HG03565 (cell line): ENCODE measurements around the gene UAP1L1.

Experiments used
- ATAC-seq: cut with Tn5 transposase; IDR thresholded peaks from one replicate; pipeline ENCODE4 v1.9.1; 2021; ENCODE audit warnings: mild to moderate bottlenecking, moderate library complexity; ENCODE audit not compliant: unreplicated experiment

Gene UAP1L1

DNA sequence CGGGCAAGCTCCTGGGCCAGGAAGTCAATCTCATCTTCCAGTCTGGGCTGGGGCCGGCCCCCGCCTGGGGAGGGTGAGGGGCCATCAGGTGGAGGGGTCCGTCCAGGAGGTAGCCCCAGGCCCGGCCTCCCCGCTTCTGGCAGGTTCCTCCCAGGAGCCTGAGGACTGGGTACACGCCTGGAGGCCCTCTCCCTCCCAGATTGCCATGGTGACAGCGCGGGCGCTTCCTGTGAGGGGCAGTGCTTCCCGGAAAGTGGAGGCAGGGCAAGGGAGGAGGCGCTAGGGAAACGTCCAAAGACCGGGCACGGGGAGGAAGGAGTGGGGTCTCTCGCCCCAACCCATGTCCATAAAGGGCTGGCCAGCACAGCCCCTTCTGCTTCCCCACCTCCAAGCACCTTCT, 36.2 kb upstream of the UAP1L1 start:
- ATAC-seq, result no peak

DNA sequence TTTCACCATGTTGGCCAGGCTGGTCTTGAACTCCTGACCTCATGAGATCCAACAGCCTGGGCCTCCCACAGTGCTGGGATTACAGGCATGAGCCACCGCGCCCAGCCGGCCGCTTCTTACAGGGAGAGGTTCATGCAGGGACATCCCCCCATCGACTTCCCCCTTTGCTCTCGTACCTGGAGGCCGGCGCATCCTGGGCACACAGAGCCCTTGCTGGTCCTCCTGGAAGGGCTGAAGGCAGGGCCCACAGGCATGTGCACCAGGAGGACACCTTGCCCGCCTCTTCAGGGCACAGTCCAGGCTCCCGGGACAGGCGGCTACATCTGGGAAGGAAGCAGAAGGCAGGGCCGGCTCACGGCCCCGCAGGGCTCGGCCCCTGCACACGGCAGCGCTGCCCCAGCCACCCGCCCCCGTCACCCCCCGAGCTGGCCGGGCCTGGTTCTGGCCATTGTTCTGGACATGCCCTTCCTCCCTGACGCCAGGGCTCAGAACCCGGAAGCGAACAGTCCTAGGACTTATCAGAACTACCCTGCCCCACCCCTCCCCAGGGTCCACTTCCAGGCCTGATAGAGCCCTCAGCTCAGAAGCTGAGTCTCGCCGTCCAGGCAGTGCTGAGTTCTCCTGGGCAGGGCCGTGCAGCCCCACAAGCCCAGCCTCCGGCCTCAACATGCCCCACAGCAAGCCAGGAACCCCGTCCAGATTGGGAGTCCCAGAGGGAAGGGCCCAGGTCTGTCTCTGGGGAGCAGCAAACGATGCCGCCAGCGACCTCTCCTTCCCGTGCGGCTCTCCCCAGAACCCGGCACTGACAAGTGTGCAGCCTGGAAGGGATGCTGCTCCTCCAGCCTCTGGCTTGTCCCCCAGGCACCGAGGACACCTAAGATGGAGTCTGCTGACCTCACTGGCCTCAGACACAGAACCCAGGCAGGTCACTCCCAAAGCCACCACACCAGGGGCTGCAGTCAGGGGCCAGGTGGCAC, 34.3 kb upstream of the UAP1L1 start:
- ATAC-seq, result no peak

DNA sequence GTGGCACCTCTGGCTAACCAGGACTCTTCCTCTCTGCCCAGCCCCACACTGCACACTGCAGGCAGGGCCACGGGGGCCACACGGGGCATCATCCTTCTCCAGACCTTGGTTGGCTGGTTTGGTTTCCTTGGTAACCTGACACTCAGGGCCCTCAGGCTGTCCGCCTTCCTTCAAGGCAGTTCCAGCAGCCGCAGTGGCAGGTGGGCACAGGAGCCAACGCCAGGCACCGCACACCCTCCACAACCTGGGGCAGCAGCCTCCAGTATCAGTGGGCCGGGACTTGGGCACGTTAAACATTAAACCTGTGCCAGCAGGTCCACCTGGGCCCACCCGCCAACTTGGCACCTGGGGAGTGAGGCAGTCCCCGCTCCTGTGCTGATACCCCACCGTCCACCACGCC, 33.3 kb upstream of the UAP1L1 start:
- ATAC-seq, result no peak

DNA sequence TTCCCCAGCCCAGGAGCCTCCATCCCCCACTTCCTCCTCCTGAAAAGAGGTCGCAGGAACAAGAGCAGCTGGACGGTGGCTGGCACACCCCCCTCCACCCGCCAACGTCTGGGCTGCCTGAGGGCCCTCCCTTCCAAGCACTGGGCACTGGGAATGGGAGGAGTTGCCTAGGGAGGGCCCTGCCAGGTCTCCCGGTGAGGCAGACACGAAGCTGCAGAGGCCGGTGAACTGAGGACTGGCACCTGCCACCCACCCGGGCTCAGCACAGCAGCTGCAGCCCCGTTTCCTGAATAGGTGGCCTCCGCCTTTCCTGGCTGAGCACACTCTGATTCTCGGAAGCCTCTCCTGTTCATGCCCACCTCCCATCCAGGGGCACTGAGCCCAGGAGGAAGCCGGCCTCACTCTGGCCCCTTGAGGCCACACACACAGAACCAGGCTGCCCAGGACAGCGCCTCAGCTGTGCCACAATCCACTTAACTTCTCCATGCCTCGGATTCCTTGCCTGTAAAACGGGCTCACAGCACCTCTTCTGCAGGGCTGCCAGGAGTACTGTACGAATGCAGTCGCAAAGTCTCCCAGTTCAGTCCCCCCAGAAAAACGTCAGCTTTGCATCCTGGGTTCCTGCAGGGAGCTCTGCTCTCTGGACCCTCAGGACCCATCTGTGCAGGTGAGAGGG, 32.7 kb upstream of the UAP1L1 start:
- no peak for ATAC-seq

DNA sequence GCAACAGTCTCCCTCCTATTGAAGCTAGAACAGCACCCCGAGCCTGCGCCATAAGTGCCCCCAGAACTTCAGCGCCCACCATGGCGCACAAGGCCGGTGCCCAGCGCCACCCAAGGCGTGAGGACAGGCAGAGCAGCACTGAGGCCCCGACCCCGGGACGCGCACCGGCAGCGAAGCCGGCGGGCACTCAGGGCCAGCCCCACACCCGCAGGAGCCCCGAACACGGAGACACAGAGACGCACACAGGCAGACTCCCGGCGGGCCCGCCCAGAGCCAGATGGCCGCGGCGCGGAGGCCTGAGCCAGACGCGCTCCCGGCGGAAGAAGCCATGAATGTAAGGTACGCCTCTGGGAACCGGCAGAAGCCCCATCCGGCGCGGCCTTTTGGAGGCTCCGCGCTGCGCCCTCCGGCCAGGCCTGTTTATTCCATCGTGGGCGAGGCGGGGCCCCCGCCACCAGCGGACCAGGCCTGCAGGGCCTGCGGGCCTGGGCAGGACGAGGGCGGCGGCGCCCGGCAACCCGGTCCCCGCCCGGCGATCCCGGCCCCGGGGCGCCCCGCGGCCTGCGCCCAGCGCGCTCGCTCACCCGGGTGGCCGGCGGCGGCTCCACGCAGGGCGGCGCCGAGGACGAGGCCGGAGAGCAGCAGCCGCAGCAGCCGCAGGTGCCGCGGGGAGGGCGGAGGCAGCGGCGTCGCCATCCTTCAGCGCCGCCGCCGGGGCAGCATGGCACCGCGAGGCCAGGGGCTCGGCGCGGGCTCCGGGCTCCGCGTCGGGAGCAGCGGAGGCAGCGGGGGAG, 31.8 kb upstream of the UAP1L1 start:
- ATAC-seq, result no peak

DNA sequence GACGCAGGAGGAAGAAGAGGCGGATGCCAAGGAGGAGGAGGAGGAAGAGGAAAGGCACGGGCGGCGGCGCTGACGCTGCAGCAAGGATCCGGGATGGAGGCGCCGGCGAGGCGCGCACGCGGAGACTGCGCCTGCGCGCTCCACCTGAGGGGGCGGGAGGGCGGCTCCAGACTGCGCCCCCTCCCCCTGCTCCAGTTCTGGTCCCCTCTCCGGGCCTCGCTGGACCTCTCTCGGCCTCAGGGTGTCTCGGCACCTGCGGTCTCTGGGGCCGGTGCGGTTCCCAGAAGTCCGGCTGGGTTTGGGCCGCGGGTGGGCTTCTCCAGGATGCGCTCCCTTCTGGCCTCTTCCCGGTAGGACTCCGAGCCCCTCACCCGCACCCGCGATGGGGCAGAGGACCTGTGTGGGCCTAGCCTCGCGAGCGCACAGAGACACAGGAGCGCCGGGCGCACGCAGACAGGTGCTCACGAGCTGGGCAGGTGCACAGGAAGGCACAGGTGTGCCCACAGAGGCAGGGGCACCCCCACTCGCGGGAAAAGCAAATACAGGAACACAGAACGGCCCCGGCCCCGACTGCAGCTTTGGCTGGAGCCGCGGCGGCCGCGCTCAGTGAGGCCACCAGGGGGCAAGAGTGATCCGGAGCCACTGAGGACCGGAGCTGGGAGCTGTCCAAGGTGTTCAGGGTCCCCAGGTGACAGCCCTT, 31.1 kb upstream of the UAP1L1 start, which contains the start of gene NPDC1:
NPDC1 (minus strand) TSS at position 90 of the 700 bp plus-strand sequence. CDS start 188 bp downstream, outside the sequence.
- no peak for ATAC-seq

DNA sequence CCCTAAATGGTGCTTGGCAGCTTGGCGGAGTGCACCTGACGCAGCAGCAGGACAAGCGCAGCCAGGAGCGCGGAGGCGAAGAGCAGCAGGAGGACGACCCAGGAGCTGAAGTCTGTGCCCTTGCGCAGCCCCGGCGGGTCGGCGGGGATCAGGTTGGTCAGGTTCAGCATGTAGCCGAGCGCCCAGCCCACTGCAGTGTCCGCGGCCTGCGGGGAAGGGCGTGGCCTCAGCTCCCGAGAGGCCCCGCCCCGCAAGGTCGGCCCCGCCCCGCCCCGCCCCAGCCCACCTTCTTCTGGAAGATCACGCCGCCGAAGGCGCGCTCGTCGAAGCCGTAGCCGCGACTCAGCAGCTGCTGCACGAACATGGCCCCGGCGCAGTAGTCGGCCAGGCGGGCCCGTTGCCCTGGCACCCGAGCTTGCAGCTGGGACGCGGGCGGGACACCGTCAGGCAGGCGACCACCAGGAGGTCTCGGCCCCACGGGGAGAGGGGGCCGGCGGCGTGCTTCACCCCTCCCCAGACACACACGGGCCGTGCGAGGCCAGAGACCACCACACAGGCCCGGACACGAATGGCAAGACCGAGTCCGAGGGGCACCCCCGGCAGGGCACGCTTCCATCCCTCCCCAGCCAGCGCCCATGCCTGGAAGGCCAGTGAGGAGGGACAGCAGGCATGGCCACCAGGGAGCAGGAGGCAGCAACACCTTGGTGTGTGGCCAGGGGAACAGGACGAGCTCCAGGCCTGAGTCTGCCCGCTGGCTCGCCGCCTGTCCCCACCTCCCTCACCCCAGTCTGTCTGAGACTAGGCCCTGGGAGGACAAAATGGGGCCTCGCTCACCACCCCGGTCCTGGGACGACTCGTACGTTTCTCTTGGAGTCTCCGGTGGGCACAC, 28.4 kb upstream of the UAP1L1 start:
- no peak for ATAC-seq

DNA sequence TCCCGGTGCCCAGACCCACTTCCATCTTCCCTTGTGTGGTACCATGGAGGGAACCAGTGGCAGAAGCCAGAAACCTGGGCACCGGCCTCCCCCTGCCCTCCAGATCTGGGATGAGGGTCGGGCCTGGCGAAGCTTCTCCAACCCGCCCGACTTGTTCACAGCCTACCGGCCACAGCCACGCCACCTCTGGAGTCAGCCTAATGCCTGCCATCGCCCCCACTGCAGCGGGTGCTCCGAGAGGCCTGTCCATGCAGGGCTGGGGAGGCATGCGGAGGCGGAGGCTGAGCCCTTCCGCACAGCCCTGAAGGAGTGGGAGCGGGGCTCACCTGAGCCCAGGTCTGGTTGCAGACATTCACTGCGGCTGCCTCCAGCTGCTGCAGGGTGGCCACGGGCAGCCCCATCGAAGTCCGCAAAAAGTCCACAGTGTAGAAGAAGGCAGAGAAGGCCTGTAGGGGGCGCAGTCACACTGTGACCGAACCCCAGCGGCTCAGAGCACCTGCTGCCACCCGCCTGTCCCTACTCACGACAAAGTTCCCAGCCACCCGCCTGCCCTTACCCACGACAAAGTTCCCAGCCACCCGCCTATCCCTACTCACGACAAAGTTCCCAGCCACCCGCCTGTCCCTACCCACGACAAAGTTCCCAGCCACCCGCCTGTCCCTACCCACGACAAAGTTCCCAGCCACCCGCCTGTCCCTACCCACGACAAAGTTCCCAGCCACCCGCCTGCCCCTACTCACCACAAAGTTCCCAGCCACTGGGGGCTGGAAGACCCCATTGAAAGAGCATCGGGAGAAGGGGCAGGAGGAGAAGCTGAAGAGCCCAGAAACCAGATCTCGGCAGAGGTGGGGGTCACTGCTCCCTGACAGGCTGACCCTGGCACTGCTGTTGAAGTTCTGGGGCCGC, 27.5 kb upstream of the UAP1L1 start:
- ATAC-seq, result no peak

DNA sequence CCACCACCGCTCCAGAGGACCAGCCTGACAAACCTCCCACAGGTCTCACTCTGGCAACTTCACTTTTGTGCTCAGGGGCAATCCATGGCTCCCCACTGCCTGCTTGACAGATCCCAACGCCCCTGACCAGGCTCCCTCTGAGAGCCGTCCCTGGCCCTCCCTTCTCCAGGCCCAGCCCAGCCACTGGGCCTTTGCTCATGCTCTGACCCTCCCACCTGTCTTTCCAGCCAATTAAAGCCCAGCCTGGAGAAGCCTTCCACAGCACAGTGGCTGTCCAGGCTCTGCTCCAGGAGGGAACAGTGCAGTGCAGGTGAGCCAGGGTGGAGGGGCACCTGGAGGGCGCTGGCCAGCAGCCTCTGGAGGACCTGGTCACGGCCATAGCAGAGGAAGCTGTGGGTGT, 26.7 kb upstream of the UAP1L1 start:
- no peak for ATAC-seq

DNA sequence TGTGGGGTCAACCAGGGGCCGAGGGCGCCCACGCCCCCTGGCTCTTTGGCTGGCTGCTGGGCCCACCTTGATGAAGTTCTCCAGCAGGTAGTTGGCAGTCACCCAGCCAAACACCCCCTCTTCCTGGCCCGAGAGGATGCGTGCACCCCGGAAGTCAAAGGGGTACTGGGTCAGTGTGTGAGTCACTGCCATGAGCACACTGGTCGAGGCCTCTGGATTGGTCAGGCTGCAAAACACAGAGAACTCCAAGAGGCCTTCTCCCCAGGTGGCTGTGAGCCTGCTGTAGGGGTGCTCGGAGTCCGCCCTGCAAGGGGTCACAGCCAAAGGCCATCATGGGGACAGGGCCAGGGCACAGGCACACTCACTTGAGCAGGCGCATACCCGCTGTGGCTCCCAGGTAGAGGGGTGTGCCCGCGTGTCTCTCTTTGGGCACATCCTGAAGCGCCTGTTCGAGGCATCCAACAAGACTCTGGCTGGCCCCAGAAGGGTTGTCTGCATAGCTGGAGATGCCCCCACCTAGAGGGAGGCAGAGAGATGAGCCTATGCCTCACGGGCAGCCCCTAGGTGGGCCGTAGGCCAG, 26.1 kb upstream of the UAP1L1 start:
- no peak for ATAC-seq

DNA sequence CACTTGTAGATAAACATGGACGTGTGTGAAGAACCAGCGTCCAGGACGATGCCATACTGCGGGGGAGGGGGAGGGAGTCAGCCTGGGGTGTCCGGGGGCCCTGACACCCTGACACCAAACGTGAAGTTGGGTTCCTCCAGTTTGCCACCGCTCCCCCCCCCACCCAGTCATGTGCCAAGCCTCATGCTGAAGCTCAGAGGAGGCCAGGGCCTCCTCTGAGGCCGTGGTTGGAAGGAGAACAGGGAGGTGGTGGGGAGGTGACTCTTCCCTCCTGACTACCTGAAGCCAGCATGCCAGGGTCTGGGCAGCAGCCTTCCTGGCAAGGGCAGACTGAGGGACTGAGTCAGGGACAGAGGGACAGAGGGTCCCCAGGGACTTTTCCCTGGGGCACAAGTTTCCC, 25.0 kb upstream of the UAP1L1 start:
- no peak for ATAC-seq

DNA sequence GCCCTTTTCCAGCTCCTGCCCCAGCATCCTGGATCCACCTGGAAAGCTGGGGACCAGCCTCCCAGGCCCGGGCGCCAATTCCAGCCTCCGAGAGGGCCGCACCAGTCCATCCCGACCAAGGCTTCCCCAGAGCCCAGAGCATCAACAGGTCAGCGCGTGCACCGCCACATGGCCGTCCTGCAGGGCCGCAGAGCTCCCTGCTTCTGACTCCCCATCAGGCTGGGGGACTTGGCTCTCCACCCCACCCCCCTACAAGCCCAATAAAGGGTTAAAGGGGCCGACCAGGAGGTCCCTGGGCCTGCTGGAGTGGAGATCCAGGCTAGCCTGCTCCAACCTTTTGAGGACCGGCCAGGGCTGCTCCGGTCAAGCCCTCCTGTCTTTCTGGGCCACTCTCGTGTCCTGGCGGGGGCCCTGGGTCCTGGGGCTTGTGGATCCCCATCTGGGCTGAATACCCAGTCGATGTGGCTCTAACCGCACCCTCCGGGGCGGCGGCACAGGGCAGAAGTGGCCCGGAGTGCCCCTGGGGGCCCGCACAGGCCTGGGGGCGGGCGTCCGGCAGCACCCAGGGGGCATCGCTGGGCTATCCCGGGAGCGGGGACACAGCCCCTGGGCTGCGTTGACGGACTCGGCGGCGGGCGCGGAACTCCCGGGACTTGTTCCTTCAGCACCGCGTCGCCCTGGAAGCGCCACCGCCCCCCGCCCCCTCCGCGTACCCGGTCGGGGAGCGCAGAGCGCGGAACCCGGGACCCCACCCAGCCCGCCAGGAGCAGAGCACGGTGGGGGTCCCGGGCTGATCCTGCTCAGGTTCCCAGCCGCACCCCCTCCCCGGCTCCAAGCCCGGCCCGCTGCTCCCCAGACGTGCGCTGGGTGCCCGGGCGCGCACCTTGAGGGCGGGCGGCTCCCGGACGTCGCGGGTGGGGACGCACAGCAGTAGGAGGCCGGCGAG, 24.0 kb upstream of the UAP1L1 start:
- ATAC-seq, result no peak

DNA sequence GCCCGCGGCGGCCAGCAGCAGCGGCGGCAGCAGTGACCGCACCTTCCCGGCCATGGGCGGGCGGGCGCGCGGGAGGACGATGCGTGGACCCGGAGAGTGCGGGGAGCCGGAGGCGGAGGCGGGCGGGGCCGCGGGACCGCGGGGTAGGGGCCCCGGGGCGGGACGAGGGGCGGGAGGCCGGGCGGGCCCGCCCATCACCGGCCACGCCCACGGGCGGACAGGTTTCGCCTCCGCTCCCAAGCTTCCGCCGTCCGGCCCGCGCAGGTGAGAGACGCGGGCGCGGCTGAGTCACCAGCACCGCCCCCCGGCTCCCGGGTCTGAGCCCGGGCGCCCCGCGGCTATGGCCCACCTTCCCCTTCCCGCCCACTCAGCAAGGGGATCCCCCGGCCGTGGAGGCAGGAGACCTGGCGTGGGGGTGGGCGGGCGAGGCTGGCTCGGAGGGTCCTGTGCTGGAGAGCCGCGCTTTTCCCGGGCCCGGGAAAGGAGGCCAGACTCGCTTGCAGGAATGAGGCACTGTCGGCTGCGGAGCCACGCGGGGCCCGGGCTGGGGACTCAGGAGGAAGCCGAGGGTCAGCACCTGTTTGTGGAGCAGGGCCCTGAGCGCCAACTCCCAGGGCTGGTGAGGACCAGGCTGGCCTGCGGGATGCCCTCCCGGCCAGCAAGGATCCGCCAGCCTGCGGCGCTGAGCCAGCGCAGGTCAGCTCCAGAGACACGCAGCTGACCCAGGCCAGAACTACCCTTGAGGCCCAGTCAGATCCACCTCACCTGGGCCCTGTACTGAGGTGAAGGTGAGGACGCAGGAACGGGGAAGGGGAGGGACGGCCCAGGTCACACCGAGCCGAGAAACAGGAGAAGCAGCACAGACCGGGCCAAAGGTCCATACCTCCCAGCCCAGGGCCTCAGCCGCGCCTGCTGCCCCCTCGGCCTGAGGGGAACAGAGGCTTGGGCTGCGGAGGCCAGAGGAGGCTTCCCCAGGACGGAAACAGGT, 23.1 kb upstream of the UAP1L1 start, which contains the start of gene ENTPD2:
ENTPD2 (minus strand) TSS at position 118 of the 988 bp plus-strand sequence; CDS start at position 54, 64 bp downstream.
- no peak for ATAC-seq

DNA sequence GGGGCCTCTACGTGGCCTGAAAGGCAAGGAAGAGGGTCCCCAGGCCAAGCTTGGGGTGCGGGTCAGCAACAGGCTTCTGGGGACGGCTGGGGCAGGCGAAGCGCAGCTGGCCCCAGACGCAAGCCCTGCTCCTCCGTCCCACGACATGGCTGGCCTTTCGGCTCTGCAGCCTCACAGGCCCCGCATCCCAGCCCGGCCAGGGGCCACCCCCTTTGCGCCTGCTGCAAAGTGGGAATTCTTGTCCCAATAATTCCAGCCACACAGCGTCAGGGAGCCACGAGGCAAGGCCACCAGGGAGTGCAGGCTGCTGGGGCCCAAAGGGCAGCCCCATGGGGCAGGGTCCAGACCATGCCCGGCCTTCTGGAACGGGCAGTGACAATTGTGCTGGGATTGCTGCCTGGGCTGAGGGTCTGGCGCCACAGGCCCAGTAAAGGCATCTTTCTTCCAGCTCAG, 22.4 kb upstream of the UAP1L1 start:
- no peak for ATAC-seq
